Measurements from ENCODE around the gene THOC5.
"Not testable (repeated sequence)": the region's sequence is repeated elsewhere in the genome, so short reads cannot be mapped to it uniquely, and the experiment has no call there.

THOC5 gene

DNA sequence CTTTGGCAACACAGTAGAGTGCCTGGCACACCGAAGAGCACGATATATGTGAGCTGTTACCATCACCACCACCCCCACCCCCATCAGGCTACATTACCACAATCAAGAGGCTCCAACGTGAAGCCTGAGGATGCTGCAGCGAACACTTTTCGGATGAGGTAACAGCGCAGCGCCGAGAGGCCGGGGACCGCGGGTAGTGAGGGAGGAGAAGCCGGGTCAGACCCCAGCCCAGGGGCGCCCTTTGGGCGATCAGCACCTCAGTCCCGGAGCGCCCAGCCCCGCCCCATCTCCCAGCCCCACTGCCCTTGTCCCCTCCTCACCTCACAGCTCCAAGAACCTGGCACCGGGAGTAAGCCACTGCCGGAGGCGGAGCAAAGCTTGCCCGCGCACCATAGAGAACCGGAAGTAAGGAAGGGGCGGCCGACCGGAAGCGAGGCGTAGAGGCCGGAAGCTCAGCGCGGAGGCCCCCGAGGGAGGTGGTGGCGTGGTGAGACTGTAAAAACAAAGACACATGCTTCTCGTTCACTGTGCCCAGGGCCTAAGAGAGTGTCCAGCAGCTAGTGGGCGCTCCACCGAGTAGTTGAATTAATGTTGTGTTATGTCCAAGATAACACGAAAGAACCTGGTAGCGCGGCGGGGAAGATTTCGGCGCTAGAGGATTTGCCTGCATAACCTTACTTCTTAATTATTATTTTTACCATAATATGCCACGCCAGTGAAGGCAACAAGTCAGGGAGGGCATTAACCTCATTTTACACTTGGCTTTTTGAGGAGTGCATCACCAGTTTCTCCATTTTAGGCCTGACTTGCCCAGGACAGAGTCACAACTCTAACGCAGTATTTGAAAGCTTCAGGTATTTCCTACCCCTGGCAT is at the start of gene THOC5:
Gene THOC5 (minus strand): TSS at position 407 of the 874 bp plus-strand sequence. CDS start 4,610 bp downstream, outside the sequence.
- DNase-seq (ENCODE audit: low read depth): peak; percentile 91

DNA sequence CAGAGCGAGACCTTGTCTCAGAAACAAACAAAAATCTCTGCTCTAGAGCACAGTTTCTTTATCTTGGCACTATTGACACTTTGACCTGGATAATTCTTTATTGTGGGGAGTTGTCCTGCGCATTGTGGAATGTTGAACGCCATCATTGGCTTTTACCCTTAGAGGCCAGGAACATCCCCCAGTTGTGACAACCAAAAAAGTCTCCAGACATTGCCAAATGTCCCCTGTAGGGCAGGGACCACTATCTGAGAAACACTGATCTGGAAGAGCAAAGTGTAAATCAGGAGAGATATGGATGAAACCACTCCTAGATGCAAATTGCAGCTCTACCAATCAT is 45.1 kb upstream of the THOC5 start:
- no peak for DNase-seq (ENCODE audit: low read depth)

DNA sequence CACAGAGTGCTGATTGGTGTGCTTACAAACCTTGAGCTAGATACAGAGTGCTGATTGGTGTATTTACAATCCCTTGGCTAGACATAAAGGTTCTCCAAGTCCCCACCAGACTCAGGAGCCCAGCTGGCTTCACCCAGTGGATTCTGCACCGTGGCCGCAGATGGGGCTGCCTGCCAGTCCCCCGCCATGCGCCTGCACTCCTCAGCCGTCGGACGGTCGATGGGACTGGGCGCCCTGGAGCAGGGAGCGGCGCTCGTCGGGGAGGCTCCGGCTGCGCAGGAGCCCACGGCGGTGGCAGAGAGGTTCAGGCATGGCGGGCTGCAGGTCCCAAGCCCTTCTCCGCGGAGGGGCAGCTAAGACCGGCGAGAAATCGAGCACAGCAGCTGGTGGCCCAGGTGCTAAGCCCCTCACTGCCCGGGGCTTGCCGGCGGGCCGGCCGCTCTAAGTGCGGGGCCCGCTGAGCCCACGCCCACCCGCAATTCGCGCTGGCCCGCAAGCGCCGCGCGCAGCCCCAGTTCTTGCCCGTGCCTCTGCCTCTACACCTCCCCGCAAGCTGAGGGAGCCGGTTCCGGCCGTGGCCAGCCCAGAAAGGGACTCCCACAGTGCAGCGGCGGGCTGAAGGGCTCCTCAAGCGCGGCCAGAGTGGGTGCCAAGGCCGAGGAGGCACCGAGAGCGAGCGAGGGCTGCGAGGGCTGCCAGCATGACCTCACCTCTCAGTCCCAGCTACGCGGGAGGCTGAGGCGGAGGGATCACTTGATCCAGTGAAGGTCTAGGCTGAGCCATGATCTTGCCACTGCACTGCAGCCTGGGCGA is 44.5 kb upstream of the THOC5 start:
- DNase-seq (ENCODE audit: low read depth): not testable (repeated sequence)

DNA sequence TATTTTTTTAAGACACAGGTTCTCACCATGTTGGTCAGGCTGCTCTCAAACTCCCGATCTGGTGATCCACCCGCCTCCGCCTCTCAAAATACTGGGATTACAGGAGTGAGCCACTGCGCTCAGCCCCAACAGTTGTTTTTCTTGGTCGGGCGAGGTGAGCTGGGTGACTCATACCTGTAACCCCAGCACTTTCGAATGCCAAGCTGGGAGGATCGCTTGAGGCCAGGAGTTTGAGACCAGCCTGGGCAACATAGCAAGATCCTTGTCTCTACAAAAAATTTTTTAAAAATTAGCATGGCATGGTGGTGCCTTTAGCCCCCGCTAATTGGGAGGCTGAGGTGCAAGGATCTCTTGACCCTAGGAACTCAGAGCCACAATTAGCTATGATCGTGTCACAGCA is 42.9 kb upstream of the THOC5 start:
- DNase-seq (ENCODE audit: low read depth): no peak

DNA sequence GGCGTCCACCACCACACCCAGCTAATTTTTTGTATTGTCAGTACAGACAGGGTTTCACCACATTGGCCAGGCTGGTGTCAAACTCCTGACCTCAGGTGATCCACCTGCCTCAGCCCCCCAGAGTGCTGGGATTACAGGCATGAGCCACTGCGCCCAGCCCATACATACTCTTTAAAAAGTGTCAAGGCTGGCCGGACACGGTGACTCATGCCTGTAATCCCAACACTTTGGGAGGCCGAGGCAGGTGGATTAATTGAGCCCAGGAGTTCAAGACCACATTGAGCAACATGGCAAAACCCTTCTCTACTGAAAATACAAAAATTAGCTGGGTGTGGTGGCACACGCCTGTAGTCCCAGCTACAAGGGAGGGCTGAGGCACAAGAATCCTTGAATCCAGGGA is 40.9 kb upstream of the THOC5 start:
- DNase-seq (ENCODE audit: low read depth): not testable (repeated sequence)

DNA sequence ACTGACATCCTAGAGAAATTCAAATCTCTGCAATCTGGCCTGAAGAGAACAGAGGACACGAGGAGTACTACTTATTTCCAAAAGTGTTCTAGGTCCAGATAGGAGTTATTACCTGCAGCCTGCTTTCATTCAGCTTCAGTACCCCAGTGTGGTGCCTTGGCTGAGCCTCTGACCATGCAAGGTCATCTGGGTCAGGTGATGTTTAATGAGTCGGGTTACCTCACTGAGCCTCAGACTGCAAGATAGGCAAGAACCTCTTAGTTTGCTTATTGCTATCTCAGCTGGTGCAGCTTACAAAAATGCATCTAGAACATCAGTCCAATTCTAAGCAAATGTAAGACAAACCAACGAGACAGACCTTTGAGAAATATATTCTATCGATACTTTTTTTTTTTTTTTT is 40.4 kb upstream of the THOC5 start:
- DNase-seq (ENCODE audit: low read depth): no peak

DNA sequence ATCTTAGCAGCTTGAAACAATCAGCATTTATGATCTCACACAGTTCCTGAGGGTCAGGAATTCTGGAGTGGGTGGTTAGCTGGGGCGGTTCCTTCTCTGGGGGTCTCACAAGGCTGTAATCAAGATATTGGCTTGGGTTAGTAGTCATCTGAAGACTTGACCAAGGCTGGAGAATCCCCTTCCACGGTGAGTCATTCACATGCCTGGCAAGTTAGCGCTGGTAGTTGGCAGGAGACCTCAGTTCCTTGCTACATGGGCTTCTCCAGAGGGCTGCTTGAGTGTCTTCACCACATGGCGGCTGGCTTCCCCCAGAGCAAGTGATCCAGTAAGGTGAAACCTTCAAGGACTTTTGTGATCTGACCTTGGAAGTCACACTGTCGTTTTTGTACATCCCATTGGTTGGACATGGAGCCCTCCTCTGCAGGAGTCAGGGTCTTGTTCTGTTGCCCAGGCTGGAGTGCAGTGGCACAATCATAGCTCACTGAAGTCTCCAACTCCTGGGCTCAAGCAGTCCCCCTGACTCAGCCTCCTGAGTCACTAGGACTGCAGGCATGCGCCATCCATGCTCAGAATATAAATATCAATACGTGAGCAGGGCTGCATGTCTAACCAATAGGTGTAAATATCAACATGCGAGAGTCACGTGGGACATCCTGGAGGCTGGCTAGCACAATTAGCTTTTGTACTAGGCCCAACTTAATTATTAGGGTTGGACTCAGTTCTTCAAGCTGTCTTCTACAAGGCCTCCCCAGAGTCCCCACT is 34.6 kb upstream of the THOC5 start:
- DNase-seq (ENCODE audit: low read depth): peak; percentile 77

DNA sequence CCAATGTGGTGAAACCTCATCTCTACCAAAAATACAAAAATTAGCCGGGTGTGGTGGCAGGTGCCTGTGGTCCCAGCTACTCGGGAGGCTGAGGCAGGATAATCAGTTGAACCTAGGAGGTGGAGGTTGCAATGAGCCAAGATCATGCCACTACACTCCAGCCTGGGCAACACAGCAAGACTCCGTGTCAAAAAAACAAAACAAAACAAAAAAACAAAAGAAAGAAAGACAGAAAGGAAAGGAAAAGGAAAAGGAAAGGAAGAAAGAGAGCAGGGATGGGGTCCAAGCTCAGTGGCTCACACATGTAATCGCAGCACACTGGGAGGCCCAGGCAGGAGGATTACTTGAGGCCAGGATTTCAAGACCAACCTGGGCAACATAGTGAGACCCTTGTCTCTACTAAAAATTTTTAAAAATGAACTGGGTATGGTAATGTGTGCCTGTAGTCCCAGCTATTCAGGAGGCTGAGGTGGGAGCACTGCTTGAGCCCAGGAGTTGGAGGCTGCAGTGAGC is 32.7 kb upstream of the THOC5 start:
- not testable (repeated sequence) for DNase-seq (ENCODE audit: low read depth)

DNA sequence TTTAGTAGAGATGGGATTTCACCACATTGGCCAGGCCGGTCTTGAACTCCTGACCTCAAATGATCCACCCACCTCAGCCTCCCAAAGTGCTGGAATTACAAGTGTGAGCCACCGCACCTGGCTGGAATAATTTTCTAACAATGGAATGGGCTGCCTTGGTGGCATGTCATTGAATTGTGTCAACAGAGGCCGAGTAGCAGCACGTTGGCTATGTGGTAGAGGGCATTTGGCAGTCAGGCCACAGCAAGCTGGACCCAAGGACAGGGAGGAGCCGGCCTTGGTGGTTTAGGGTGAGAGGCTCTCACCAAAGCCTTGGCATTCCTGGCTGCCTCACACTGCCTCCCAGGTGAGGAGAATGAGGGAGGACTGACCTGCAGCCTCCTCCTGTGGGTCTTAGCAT is 31.4 kb upstream of the THOC5 start:
- no peak for DNase-seq (ENCODE audit: low read depth)

DNA sequence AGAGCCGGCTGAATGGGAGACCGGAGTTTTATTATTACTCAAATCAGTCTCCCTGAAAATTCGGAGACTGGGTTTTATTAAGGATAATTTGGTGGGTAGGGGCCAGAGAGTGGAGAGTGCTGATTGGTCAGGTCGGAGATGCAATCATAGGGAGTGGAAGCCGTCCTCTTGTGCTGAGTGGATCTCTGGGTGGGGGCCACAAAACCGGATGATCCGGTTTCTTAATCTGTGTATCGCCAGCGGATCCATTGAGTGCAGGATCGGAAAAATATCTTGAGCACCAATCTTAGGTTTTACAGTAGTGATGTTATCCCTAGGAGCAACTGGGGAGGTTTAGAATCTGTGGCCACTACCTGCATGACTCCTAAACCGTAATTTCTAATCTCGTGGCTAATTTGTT is 28.2 kb upstream of the THOC5 start:
- DNase-seq (ENCODE audit: low read depth): no peak

DNA sequence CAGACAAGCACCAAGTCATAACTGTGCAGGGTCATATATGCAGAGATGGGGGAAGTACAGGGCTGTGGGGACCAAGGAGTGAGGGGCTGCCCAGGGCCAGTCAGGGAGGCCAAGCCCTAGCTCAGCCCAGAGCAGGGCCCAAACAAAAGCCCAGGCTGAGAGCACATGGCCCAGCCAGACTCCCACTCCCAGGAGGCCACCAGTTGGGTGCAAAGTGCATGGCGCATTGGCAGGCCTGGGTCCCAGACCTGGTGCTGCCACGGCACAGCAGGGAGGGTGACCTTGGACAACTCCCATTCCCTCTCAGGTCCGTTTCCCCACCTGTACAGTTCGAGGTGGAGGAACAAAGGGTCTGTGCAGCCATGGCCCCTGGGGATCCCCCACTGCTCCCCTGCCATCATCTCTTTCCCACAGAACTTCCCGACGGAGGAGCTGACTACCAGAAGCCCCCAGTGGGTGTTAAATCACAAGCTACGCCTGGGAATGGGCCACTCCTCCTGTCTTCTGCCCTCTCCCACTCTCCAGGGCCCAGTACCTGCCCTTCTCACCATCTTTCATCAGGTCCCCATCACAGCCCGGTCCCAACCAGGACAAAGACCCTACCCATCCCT is 26.7 kb upstream of the THOC5 start:
- no peak for DNase-seq (ENCODE audit: low read depth)

DNA sequence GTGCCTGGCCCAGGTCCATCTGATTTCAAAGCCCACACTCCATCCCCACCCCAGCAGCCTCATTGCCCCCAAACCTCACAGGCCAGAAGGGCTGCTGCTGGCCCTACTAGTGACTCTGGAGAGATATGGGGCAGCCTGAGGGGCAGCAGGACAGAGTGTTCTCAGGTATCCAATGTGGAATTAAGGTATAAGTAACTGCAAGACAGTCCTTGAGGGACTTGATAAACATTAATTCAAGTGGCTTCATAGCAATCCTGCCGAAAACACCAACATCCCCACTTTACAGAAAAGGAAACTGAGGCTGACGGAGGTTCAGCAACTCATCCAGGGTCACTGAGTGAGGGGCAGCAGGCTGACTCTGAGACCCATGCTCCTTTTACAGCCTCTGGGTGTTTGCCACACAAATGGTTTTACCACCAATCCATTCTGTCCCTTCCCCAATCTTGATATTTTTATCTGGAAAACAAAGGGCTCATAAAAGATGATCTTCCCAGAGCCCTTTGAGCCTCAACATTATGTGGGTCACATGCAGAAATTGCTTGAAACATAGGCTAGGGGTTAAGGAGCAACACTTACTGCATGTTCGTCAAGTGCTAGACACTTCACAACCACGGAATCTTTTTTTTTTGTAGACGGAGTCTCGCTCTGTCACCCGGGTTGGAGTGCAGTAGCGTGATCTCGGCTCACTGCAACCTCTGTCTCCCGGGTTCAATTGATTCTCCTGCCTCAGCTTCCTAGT is 25.1 kb upstream of the THOC5 start:
- no peak for DNase-seq (ENCODE audit: low read depth)

DNA sequence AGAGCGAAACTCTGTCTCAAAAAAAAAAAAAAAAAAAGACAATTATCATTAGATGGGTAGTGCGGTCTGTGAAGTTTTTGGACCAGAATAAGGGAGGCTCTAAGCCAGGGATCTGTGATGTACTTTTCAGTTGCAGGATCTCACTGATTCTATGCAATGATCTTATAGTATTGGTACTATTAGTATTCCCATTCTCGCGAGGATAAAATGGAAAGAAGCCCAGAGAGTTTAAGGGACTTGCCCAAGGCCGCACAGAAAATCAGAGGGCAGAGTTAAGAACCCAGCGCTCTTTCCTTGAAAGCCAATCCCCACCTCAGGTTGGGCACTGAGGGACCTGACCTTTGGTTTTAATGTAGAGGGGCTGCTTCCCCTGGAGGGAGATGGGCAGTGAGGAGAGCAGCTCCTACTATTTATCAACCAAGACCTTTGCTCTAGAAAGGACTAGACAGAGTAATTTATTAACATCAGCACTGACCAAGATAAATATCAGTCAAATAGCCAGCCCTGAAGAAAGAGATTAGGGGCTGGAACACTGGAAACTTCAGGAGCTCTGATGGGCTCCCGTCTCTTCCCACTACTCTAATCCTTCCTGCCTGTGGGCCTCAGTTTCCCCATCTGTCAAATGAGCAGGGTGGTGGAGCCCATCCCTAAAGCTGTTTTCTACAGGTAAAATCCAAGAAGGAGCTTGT is 21.3 kb upstream of the THOC5 start:
- no peak for DNase-seq (ENCODE audit: low read depth)

DNA sequence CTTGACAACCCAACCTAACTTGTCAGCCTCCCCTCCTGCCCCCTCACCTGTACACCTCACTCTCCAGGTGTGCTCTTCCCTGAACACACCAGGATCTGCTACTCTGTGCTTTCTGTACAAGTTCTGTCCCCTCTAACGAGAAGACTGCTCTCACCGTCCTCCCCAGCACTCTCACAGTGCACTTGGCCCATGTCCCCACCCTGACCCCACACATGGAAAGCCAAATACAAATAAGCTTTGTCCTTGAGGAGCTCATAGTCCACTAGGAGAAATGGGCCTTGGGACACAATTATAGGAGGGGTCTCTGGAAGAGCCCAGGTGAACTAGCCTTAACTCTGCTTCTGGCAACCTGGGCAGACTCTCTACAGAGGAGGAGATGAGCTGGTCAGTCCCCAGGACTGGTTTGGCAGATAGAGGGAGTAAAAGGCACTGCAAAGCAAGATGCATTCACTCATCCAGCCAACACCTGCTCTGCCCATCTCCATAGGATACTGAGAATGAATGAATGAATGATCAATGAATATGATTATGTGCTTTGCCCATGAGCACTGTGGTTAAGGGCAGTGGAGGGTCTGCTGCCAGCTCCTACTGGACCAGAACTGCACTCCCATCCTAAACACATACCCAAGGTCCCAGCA is 17.5 kb upstream of the THOC5 start:
- DNase-seq (ENCODE audit: low read depth): no peak

DNA sequence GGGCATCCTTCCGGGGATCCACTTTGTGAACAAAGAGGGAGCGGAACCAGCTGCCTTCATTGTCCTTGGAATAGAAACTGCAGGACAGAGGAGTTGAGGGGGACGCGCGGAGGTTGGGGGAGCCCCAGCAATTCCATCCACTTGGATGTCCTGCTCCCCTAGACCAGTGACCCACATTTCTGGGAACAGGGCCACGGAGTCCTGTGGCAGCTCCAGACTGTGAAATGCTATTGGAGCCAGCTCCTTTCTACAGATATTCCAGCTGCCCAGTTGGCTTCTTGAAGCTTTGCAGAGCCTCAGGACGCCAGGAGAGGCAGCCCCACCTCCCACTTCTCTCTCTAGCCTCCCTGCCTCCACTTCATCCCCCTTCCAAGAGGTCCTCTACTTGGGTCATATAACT is 16.9 kb upstream of the THOC5 start:
- no peak for DNase-seq (ENCODE audit: low read depth)

DNA sequence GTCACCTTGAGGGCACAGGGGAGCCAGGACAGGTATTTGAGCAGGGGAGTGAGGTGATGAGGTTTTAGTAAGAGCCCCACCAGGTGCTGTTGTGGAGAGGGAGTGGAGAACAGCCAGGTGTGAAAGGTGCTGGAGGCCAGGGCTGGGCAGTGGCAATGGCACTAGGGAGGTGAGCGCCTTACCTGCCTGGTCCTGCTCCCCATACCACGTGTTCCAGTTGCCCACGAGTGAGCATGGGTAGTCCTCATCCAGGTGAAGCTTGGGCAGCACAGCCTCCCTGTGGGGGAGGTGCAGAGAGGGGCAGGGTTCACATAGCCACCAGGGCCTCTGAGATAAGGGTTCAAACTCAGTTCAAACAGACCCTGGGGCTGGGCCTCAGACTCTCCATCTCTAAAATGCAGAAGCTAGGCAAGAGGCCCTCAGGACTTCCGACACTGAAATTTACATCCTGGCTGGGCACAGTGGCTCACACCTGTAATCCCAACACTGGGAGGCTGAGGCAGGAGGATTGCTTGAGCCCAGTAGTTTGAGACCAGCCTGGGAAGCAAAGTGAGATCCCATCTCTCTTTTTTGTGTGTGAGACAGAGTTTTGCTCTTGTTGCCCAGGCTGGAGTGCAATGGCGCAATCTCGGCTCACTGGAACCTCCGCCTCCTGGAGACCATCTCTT is 15.6 kb upstream of the THOC5 start:
- no peak for DNase-seq (ENCODE audit: low read depth)

DNA sequence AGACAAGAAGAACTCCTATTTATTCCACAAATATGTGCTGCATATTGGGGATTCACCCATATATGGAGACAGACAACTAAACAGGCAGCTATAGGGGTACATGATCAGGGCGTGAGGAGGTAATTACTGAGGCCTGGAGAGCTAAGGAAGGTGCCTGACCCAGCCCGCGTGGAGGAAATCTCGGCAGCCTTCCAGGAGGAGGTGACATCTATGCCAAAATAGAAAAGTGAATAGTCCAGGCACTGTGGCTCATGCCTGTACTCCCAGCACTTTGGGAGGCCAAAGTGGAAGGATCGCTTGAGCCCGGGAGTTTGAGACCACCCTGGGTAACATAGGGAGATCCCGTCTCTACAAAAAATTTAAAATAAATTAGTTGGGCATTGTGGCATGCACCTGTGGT is 13.8 kb upstream of the THOC5 start:
- no peak for DNase-seq (ENCODE audit: low read depth)

DNA sequence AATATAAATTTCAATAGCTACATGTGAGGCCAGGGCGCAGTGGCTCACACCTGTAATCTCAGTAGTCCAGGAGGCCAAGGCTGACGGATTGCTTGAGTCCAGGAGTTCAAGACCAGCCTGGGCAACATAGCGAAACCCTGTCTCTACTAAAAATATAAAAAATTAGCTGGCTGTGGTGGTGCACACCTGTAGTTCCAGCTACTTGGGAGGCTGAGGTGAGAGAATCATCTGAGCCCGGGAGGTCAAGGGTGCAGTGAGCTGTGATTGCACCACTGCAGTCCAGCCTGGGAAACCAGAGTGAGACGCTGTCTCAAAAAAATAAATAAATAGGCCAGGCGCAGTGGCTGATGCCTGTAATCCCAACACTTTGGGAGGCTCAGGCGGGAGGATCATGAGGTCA is 13.0 kb upstream of the THOC5 start:
- not testable (repeated sequence) for DNase-seq (ENCODE audit: low read depth)

DNA sequence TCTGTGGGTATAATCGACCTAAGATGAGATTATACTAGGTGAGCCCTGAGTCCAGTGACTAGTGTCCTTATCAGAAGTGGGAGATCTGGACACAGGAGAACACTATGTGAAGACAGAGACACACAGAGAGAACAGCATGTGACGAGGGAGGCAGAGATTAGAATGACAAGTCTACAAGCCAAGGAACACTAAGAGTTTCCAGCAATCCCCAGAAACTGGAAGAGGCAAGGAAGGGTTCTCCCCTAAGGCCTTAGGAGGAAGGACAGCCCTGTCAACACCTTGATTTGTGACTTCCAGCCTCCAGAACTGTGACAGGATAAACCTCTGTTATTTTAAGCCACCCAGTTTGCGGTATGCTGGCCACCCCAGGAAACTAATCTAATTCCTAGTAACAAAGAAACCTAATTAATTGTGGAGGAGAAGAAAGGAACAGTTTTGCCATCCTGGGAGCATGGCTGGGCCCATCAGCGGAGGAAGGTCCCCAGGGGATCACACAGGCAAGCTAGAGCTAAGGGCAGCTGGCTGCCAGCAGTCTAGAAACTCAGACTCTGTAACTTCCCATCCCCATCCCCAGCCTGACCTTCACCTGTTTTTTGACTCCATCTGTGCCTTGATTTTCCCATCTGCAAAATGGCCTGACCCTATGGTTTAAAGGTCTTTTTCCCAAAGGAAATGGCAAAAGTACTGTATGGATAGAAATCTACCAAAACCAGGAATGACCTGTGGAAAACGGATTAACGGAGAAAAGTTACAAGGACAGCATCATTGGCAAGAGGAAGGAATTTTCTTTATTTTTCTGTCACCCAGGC is 10.3 kb upstream of the THOC5 start:
- no peak for DNase-seq (ENCODE audit: low read depth)

Data from fibroblast of the conjunctiva (primary cell).